GM23338 (cell line): ENCODE measurements around the gene TBC1D5.

Source experiments
- CREB1 ChIP-seq: fragments of 250-450 bp; sonication (Bioruptor Pico); IDR thresholded peaks from 2 replicates; pipeline ENCODE4 v1.5.0; 2020; ENCODE audit warnings: low read depth, mild to moderate bottlenecking, moderate library complexity
- CTCF ChIP-seq, 2 experiments: fragments of 200-600 bp in 1 of 2; sonication (generic) in 1 of 2; conservative IDR thresholded peaks; 2 replicates each; pipeline versions ENCODE4 v1.5.1 to v1.6.1; 2016 to 2017; ENCODE audit warnings: antibody characterized with exemption in 2 of 2, low read depth in 2 of 2, mild to moderate bottlenecking in 2 of 2, moderate library complexity in 1 of 2
- EZH2 ChIP-seq: fragments of 200-600 bp; sonication (generic); IDR thresholded peaks from one replicate; pipeline ENCODE4 v1.8.0; 2017; ENCODE audit warnings: antibody characterized with exemption, mild to moderate bottlenecking, low read depth; ENCODE audit not compliant: unreplicated experiment

- TF ChIP-seq CREB1 (no peak), CTCF (conservative IDR thresholded peaks at IDR 0.05; ENCODE audit: low read depth in 2 of 2) (no peak), EZH2 (no peak)
Measured at GRCh38 chr3:17743658-17743995, 1.2 kb upstream of the TBC1D5 start.
